Transverse colon (tissue), 4 donors: ENCODE results near the gene CD40.

ENCODE experiments used
- CTCF ChIP-seq, 5 experiments: fragments of 200-600 bp in 3 of 5; fragments of 450-650 bp in 2 of 5; sonication (generic) in 3 of 5; IDR thresholded peaks; 1 replicate in 2 of 5; 2 replicates in 3 of 5; pipeline ENCODE4 v1.5.1; 2016 to 2017; ENCODE audit warnings: antibody characterized with exemption in 5 of 5, inconsistent platforms in 3 of 5, mild to moderate bottlenecking in 2 of 5, moderate library complexity in 1 of 5
- POLR2A ChIP-seq: fragments of 450-650 bp; IDR thresholded peaks from one replicate; pipeline ENCODE4 v1.6.1; 2016; ENCODE audit warnings: antibody characterized with exemption, mild to moderate bottlenecking, moderate library complexity
- POLR2AphosphoS5 ChIP-seq, 3 donors: sonication (generic); formaldehyde crosslinking; IDR thresholded peaks; one replicate each; pipeline ENCODE4 v1.6.1; 2016; ENCODE audit warnings: antibody characterized with exemption in 3 of 3

- TF ChIP-seq POLR2A (no peak), CTCF (IDR thresholded peaks at IDR 0.05) (no peak), POLR2AphosphoS5 (IDR thresholded peaks at IDR 0.05) (no peak)
Observed at GRCh38 chr20:46078954-46079353, 39.2 kb upstream of the CD40 start.
